ENCODE measurements around the gene DNAJC22.

DNA sequence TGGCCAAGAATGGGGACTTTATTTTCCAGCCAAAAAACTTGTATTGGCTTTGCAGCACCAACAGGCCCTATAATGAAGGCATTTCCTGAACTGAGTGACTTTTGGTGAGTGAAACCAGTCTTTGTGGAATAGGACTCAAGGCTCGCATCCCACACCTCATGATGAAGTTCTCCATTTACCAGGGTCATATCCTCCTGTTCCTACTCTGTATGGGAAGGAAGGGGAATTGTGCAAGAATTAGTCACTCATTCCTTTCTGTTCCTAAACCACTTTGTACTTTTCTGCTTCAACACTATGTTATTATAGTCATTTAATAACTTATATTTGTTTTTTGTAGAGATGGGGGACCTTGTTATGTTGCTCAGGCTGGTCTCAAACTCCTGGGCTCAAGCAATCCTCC is 18.3 kb downstream of the DNAJC22 start:
- TF ChIP-seq FOXA1 (IDR thresholded peaks at IDR 0.05): no peak
- TF ChIP-seq FOXK2 (IDR thresholded peaks at IDR 0.05): no peak
- no peak for TF ChIP-seq HDGF (IDR thresholded peaks at IDR 0.05; ENCODE audit: borderline replicate concordance)
- no peak for TF ChIP-seq SUZ12 (IDR thresholded peaks at IDR 0.05)
- no peak for TF ChIP-seq SP1 (IDR thresholded peaks at IDR 0.05)
- TF ChIP-seq TARDBP (IDR thresholded peaks at IDR 0.05): no peak
- TF ChIP-seq ELF4 (IDR thresholded peaks at IDR 0.05): no peak
- no peak for TF ChIP-seq FOXM1 (IDR thresholded peaks at IDR 0.05; ENCODE audit: borderline replicate concordance)
- TF ChIP-seq, protein P1, sequence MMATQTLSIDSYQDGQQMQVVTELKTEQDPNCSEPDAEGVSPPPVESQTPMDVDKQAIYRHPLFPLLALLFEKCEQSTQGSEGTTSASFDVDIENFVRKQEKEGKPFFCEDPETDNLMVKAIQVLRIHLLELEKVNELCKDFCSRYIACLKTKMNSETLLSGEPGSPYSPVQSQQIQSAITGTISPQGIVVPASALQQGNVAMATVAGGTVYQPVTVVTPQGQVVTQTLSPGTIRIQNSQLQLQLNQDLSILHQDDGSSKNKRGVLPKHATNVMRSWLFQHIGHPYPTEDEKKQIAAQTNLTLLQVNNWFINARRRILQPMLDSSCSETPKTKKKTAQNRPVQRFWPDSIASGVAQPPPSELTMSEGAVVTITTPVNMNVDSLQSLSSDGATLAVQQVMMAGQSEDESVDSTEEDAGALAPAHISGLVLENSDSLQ (IDR thresholded peaks at IDR 0.05): no peak
- TF ChIP-seq BHLHE40 (IDR thresholded peaks at IDR 0.05; ENCODE audit: borderline replicate concordance): no peak
- no peak for TF ChIP-seq CTBP1 (IDR thresholded peaks at IDR 0.05; ENCODE audit: borderline replicate concordance)
- TF ChIP-seq NFRKB (IDR thresholded peaks at IDR 0.05): no peak

Data from HEK293T (cell line).